NCI-H128 (cell line): Measurements from ENCODE around the gene HLA-DRA.
"Not testable (repeated sequence)": the region's sequence is repeated elsewhere in the genome, so short reads cannot be mapped to it uniquely, and the experiment has no call there.

Experiments
- DNase-seq: peaks from one replicate; lab custom pipeline; 2025; ENCODE audit not compliant: unreplicated experiment; lab: John Stamatoyannopoulos, UW

Gene HLA-DRA

DNA sequence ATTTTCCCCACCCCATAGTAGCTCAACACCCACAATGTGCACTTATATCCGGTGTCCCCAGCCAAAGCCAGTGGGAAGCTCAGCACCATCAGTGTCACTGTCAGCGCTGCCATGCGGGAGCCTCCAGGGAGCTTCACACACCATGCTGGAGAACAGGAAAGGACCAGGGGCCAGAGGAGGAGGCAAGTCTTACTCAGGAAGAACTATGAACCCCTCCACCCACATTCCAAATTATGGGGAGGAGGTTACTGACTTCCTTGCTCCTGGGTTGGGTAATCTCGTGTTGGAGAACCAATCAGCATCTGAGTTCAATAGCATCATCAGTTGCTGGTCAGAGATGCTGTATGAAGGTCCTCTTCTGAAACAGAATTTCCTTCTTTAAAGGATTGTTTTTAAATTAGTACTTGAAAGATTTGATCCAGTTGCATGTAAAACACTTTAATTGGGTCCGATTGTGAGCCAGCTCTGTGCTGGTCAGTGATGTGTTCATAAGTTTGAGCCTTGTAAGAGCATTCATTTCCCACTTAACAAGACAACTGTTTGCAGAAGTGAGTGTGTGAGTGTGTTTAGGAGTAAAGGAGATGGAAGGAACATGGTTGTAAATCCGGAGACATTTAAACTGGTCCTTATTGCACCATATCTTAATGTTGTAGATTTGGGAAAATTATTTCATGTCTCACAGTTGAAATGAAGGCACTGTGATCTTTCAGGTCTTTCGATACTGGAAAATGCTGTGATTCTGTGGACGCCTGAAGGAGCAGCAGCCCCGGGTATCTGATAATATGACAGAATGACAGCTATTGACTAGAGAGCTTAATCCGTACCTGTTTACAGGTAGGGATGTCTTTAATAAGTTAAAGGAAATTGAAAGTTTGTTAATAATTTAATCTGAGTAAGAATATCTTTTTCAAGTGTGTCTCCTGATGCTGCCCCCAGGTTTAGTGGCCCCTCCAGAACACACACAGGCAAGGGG lies 34.0 kb downstream of the HLA-DRA start:
- not testable (repeated sequence) for DNase-seq

DNA sequence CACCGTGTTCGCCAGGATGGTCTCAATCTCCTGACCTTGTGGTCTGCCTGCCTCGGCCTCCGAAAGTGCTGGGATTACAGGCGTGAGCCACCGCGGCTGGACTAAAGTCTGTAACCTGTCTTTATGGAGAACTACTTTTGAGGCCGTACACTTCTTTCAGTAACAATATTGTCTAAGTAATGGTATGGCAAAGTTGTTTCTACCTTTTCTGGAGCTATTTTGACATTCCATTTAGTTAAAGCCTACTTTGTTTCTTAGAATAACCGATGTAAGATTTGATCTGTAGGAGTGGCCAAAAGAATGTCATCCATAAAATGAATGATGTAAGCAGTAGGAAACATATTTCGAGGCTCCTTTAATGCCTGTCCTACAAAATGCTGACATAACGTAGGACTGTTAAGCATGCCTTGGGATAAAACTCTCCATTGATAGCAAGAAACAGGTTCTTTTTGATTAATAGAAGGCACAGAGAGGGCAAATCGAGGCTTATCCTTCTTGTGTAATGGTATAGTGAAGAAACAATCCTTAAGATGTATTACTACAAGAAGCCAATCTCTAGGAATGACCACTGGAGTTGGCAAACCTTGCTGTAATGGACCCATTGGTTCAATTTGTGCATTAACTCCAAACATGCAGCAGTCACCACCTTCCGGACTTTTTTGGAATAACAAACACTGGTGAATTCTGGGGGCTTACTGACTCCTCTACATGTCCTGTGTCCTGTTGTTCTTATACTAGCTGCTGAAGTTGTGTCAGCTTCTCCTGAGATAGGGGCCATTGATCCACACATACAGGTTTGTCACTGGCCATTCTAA lies 35.9 kb downstream of the HLA-DRA start:
- DNase-seq = no peak

GRCh38 chr6:32483968-32484613 lies 44.4 kb downstream of the HLA-DRA start:
- no peak for DNase-seq

DNA sequence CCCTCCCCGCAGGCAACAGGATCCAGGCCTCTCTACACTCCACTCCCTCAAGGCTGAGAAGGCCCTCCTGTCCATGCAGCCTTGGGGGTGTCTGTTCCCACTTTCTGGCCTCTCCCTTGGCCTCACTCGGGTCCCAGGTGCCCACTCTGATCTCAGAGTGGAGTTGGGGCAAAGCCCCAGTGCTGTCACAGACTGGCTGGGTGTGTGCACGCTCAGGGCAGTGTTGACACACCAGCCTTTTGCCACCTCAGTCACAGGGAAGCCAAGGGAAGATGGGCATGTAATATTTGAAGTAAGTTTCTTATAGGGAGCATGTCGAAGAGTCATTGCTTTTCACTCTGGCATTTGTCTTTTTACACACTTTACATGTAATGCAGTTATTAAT lies 44.9 kb downstream of the HLA-DRA start:
- DNase-seq = no peak

DNA sequence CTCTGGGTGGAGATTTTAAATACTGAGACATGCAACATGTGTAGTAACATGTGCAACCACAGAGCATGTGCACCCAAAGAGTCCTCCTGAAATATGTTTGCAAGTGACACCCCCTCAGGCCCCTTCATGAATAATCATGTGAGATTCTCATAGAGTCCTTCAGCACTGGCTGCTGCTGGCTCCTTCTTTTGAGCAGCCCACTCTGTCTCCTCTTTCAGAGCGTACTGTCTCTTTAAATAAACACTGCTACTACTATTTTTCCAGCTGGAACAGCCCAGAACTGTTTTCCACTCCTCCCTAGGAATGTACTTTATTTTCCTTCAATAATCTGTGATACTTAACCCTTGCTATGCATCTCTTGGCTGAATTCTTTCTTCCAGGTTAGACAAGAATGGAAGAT lies 48.4 kb downstream of the HLA-DRA start:
- no peak for DNase-seq

DNA sequence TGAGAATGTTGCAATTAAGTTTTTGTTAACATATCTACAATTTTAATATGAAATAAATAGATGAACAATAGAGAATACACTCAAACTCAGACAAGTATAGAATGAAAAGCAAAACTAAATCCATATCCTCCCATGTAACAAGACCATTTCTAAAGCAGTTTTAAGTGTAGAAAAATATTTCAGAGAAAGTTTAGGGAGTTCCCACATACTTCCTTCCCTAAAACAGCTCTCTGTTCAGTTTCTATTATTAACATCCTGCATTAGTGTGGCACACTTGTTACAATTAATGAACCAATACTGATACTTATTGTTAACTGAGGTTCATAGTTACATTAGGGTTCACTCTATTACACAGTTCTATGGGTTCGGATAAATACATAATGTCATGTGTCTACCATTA lies 52.0 kb downstream of the HLA-DRA start:
- DNase-seq = no peak

- DNase-seq = no peak
These were observed 52.7 kb downstream of the HLA-DRA start for GRCh38 chr6:32492351-32492750.
